ENCODE data around the gene TBL1X. TPM values are rescaled to one million over a fixed set of nuclear protein-coding genes. Genes with fewer than 3 reads are reported as not detected.
"Not testable (repeated sequence)": the region's sequence is repeated elsewhere in the genome, so short reads cannot be mapped to it uniquely, and the experiment has no call there.

TBL1X gene
- total and polyA plus RNA-seq, 12 donors, result 1.8 to 14.1 (median 9.8) TPM

GRCh38 chrX:9767375-9767774, 302.5 kb downstream of the TBL1X start:
- intact Hi-C loops (cut with DNase I), result no loop called here
- DNase-seq, result no peak
- H3K27me3 ChIP-seq, result peaks cover 0 to 63% (median 11%) of the 10 kb centered on the region in 7 donors
- no peaks in the 10 kb centered on the region for H3K9me3 ChIP-seq
- no peak for TF ChIP-seq CTCF (IDR thresholded peaks at IDR 0.05)
- WGBS, 2 donors, result 40 to 53% methylated on average over 6 of the region's 6 CpGs
- H3K4me1 ChIP-seq, result peaks cover 0 to 9% (median 0%) of the 10 kb centered on the region in 9 donors
- no peak overlapping the region for H3K4me3 ChIP-seq
- peak in 2 of 8 donors; percentile 39 to 55 for ATAC-seq
- no peak overlapping the region for H3K27ac ChIP-seq
- H3K36me3 ChIP-seq, result no peaks in the 10 kb centered on the region

- H3K9me3 ChIP-seq; ATAC-seq; H3K27ac ChIP-seq; H3K4me3 ChIP-seq; H3K36me3 ChIP-seq; DNase-seq; intact Hi-C loops (cut with DNase I); H3K4me1 ChIP-seq: not testable (repeated sequence)
- H3K27me3 ChIP-seq, result peaks cover 0 to 58% (median 11%) of the 10 kb centered on the region in 7 donors
- 54 to 65% methylated on average over 4 to 5 of the region's 5 CpGs for WGBS, 2 donors
Measured at GRCh38 chrX:9768321-9768839, 303.5 kb downstream of the TBL1X start.

- 27 to 56% methylated on average over 1 of the region's 1 CpG for WGBS, 2 donors
- no peak for ATAC-seq
Measured at GRCh38 chrX:9770319-9770718, 305.5 kb downstream of the TBL1X start.

GRCh38 chrX:9772943-9773342, 308.1 kb downstream of the TBL1X start:
- ATAC-seq (no peak), DNase-seq (no peak)
- H3K36me3 ChIP-seq, result no peaks in the 10 kb centered on the region
- no peaks in the 10 kb centered on the region for H3K9me3 ChIP-seq
- intact Hi-C loops (cut with DNase I), result no loop called here
- peaks cover 0 to 4% (median 0%) of the 10 kb centered on the region in 9 donors for H3K4me1 ChIP-seq
- 90 to 94% methylated on average over 6 of the region's 6 CpGs for WGBS, 2 donors
- no peak overlapping the region for H3K4me3 ChIP-seq
- H3K27me3 ChIP-seq, result peaks cover 0 to 56% (median 0%) of the 10 kb centered on the region in 7 donors
- no peak for TF ChIP-seq CTCF (IDR thresholded peaks at IDR 0.05)
- H3K27ac ChIP-seq, result no peak overlapping the region

More at GRCh38 chrX:9770319-9770718, 305.5 kb downstream of the TBL1X start:
- H3K4me3 ChIP-seq, result no peak overlapping the region
- H3K4me1 ChIP-seq, result peaks cover 0 to 9% (median 0%) of the 10 kb centered on the region in 9 donors
- no peak for TF ChIP-seq CTCF (IDR thresholded peaks at IDR 0.05)
- H3K27ac ChIP-seq, result no peak overlapping the region
- intact Hi-C loops (cut with DNase I), result no loop called here
- H3K9me3 ChIP-seq, result no peaks in the 10 kb centered on the region
- DNase-seq, result no peak
- peaks cover 0 to 59% (median under 1%) of the 10 kb centered on the region in 7 donors for H3K27me3 ChIP-seq
- H3K36me3 ChIP-seq, result no peaks in the 10 kb centered on the region

GRCh38 chrX:9775930-9776329, 311.1 kb downstream of the TBL1X start:
- 84 to 90% methylated on average over 8 of the region's 8 CpGs for WGBS, 2 donors
- no peak overlapping the region for H3K27ac ChIP-seq
- DNase-seq (no peak), ATAC-seq (no peak)
- no peaks in the 10 kb centered on the region for H3K4me1 ChIP-seq
- peaks cover 0 to 46% (median 0%) of the 10 kb centered on the region in 7 donors for H3K27me3 ChIP-seq
- no peak overlapping the region for H3K4me3 ChIP-seq
- intact Hi-C loops (cut with DNase I), result no loop called here
- H3K9me3 ChIP-seq, result no peaks in the 10 kb centered on the region
- H3K36me3 ChIP-seq, result no peaks in the 10 kb centered on the region
- no peak for TF ChIP-seq CTCF (IDR thresholded peaks at IDR 0.05)
